GM12873 (cell line): ENCODE results near the gene PDLIM3.

ENCODE experiments used
- CTCF ChIP-seq: IDR thresholded peaks from 2 replicates; pipeline ENCODE4 v1.5.1; 2012; ENCODE audit warnings: low read depth, mild to moderate bottlenecking, moderate library complexity, low read length, control low read depth; ENCODE audit not compliant: insufficient read depth; ENCODE audit errors: missing control alignments

Gene PDLIM3

GRCh38 chr4:185524888-185525863 lies 10.1 kb downstream of the PDLIM3 start:
- TF ChIP-seq CTCF, result no peak

- TF ChIP-seq CTCF, result no peak
Measured at GRCh38 chr4:185523862-185524261, 11.4 kb downstream of the PDLIM3 start.

DNA sequence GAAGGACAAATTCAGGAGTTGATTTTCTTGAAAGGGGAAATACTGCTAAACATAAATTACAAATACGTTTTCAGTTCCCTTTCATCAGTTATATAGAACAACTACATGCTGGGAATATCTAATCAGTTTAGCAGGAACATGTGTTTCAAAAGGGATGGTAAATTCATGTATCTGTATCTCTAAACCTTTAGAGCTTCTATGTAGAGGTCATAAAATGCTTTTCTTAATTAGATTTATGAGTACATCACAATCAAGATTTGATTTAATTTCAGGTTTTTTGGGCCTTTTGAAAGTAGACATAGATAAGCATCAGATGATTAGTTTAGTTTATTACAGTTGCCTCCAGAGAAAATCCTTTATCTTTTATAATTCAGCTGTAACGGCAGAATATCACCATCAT lies 12.9 kb downstream of the PDLIM3 start:
- no peak for TF ChIP-seq CTCF

DNA sequence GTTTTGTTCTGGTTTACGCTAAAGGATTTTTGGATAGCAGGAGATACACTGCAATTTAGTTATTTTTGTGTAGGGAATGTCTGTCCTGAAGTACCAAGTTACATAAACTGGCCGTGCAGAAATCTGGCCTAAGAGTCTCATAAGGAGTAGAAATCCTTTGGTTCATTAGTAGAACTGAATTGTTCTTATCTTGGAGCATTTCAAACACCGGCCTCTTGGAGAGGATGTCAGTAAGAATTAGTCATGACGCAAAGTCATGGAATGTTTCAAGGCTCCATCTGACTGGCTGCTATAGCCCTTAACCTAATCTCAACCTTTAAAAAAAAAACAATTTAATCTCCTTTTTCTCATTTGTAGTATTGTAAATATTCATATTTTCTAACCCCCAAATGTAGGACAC lies 15.2 kb downstream of the PDLIM3 start:
- TF ChIP-seq CTCF, result no peak

GRCh38 chr4:185518494-185518893 lies 16.8 kb downstream of the PDLIM3 start:
- no peak for TF ChIP-seq CTCF

DNA sequence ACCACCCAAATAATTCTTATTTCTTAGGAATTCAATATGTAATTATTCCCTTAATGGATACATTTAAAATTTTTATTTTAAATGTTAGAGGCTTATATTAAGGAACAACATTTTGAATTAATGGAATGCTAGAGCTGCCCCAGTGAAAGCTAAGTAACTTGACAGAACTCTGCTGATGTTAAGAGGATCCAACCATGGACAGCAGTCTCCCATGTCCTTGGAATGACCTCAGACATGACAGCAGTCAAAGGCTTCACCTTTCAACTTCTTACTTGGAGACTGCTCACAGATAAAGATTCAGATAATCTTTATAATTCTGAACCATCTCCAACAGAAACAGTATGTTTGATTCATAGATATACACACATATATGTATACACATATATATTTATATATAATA lies 17.2 kb downstream of the PDLIM3 start:
- no peak for TF ChIP-seq CTCF

DNA sequence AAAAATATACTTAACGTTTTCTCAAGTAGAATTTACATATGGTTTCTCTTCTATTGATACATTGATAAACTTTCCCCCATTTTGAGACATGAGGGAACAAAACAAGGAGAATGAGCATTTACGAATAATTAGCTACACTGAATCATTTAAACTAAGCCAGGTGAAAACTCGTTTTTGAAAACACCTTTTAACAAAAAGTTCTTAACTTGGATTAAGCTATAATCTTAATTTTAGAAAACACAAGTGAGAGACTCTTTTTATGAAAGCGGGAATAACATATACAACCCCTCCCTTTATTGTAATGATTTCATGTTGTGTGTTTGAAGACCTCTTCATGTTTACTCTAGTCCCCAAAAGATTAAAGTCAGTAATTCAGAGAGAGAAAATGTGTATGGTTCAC lies 20.1 kb downstream of the PDLIM3 start:
- TF ChIP-seq CTCF, result no peak
